CD4-positive, alpha-beta memory T cell (primary cell): ENCODE results near the gene GLTPD2. TPM values are rescaled to one million over a fixed set of nuclear protein-coding genes. Genes with fewer than 3 reads are reported as not detected.

Source experiments
- CTCF ChIA-PET: fragments of 350-600 bp; sonication (Branson Sonifier 250); formaldehyde crosslinking; loops from one replicate; lab custom pipeline; 2021; ENCODE audit warnings: inconsistent platforms; ENCODE audit not compliant: partially characterized antibody; lab: Charles Lee
- POLR2A ChIA-PET: fragments of 350-600 bp; sonication (Branson Sonifier 250); formaldehyde crosslinking; loops from one replicate; lab custom pipeline; 2021; ENCODE audit not compliant: partially characterized antibody; lab: Charles Lee
- DNase-seq, 5 donors: peaks; one replicate each; pipeline versions ENCODE4 v3.0.0 to v3.0.0-alpha.2; 2020 to 2022; ENCODE audit warnings: mixed read lengths in 1 of 5
- H3K27ac ChIP-seq: one replicate; pipeline ENCODE4 v1.7.0; 2013; ENCODE audit warnings: low read depth, low read length
- H3K27me3 ChIP-seq: 2 replicates; pipeline ENCODE4 v1.7.0; 2013; ENCODE audit warnings: mild to moderate bottlenecking, low read length, moderate library complexity; ENCODE audit not compliant: insufficient read depth
- H3K36me3 ChIP-seq: 2 replicates; pipeline ENCODE4 v1.7.0; 2013; ENCODE audit warnings: mild to moderate bottlenecking, low read length, moderate library complexity; ENCODE audit not compliant: insufficient read depth
- H3K4me1 ChIP-seq: 2 replicates; pipeline ENCODE4 v1.7.0; 2013; ENCODE audit warnings: mild to moderate bottlenecking, low read length, moderate library complexity; ENCODE audit not compliant: insufficient read depth
- H3K4me3 ChIP-seq, 2 donors: one replicate each; pipeline ENCODE4 v1.7.0; 2013; ENCODE audit warnings: low read length in 2 of 2, mild to moderate bottlenecking in 1 of 2
- H3K9me3 ChIP-seq, 2 donors: one replicate each; pipeline ENCODE4 v1.7.0; 2013; ENCODE audit warnings: low read length in 2 of 2, control low read depth in 1 of 2; ENCODE audit not compliant: control insufficient read depth in 1 of 2
- H3K27ac Mint-ChIP-seq, 7 donors: one replicate each; pipeline ENCODE4 v1.8.0; 2020 to 2021; ENCODE audit warnings: mixed read lengths in 7 of 7, mild to moderate bottlenecking in 6 of 7, inconsistent platforms in 3 of 7, moderate library complexity in 3 of 7
- H3K27me3 Mint-ChIP-seq, 2 donors: one replicate each; pipeline ENCODE4 v1.8.0; 2020 to 2021; ENCODE audit warnings: mixed read lengths in 2 of 2
- H3K36me3 Mint-ChIP-seq, 2 donors: one replicate each; pipeline ENCODE4 v1.8.0; 2020 to 2021; ENCODE audit warnings: mixed read lengths in 2 of 2, inconsistent platforms in 1 of 2, mild to moderate bottlenecking in 1 of 2
- H3K4me1 Mint-ChIP-seq, 4 donors: one replicate each; pipeline ENCODE4 v1.8.0; 2020 to 2021; ENCODE audit warnings: mixed read lengths in 4 of 4, mild to moderate bottlenecking in 1 of 4
- H3K4me3 Mint-ChIP-seq, 8 donors: one replicate each; pipeline ENCODE4 v1.8.0; 2020 to 2021; ENCODE audit warnings: mixed read lengths in 8 of 8, mild to moderate bottlenecking in 7 of 8, moderate library complexity in 6 of 8, inconsistent platforms in 3 of 8
- H3K9me3 Mint-ChIP-seq, 8 donors: one replicate each; pipeline ENCODE4 v1.8.0; 2020 to 2021; ENCODE audit warnings: mixed read lengths in 8 of 8, mild to moderate bottlenecking in 5 of 8, inconsistent platforms in 3 of 8, moderate library complexity in 1 of 8
- intact Hi-C: fragments of 100-400 bp; cut with micrococcal nuclease; formaldehyde crosslinking; loops from one replicate; pipeline ENCODE4 v1.15.1; 2023
- polyA plus RNA-seq, 2 donors: library from polyadenylated mRNA; unstranded; fragments of 300-500 nt; fragmentation: Illumina TruSeq; gene quantifications; one replicate each; pipeline ENCODE4 v1.2.3, GENCODE V29; 2021
- total RNA-seq, 2 experiments: library from RNA; stranded (reverse); gene quantifications; one replicate each; pipeline ENCODE4 v1.2.3, GENCODE V29; 2021

GLTPD2 gene
- total and polyA plus RNA-seq, 4 experiments from 2014 or later: not detected

GRCh38 chr17:4785311-4786105 is 3.3 kb upstream of the GLTPD2 start:
- no peak overlapping the region for H3K27ac ChIP-seq
- peaks cover 21% of the 10 kb centered on the region for H3K4me1 ChIP-seq
- H3K27ac Mint-ChIP-seq: no peak overlapping the region
- intact Hi-C loops: no loop called here
- H3K9me3 Mint-ChIP-seq: no peaks in the 10 kb centered on the region
- no peak for DNase-seq
- H3K36me3 ChIP-seq: no peaks in the 10 kb centered on the region
- no peak overlapping the region for H3K4me3 ChIP-seq
- peak overlapping the region in 7 of 8 donors; percentile 38 to 74 (median 67) for H3K4me3 Mint-ChIP-seq
- H3K4me1 Mint-ChIP-seq: peaks cover 6 to 37% (median 13%) of the 10 kb centered on the region in 4 donors
- ChIA-PET CTCF (interaction anchor here (0.7 to 1.4 kb wide), 2 partner anchors 96 to 103 kb away, joined by 3 to 4 read pairs; no protein-coding TSS in a partner anchor), POLR2A (interaction anchor here (0.6 to 2.8 kb wide), 5 partner anchors 11 to 76 kb away, joined by 3 to 9 read pairs (median 4); partner anchors contain the start of genes ARRB2, PLD2 and PSMB6)
- H3K9me3 ChIP-seq: no peaks in the 10 kb centered on the region
- H3K27me3 ChIP-seq: peaks cover 31% of the 10 kb centered on the region
- H3K27me3 Mint-ChIP-seq: peaks cover 41 to 46% of the 10 kb centered on the region in 2 donors
- H3K36me3 Mint-ChIP-seq: peaks cover 0 to 2% of the 10 kb centered on the region in 2 donors

GRCh38 chr17:4786106-4786511 is 2.7 kb upstream of the GLTPD2 start, which contains the start of gene VMO1:
TSS of gene VMO1 (minus strand) at chr17:4786364. CDS start at chr17:4786352, 12 bp downstream.
- peak within 1 kb of the TSS; percentile 32 to 74 (median 64) for H3K4me3 Mint-ChIP-seq
- no peaks in the 10 kb centered on the region for H3K9me3 Mint-ChIP-seq
- H3K27ac Mint-ChIP-seq: peak within 1 kb of the TSS in 1 of 7 donors; percentile 13
- ChIA-PET CTCF (interaction anchor here (1.4 kb wide), 1 partner anchor 103 kb away, joined by 4 read pairs; no protein-coding TSS in a partner anchor), POLR2A (interaction anchor here (0.6 to 2.8 kb wide), 4 partner anchors 10 to 76 kb away, joined by 4 to 9 read pairs (median 6); partner anchors contain the start of genes ARRB2 and PSMB6)
- Histone ChIP-seq H3K27ac (no peak within 1 kb of the TSS), H3K9me3 (no peaks in the 10 kb centered on the region), H3K27me3 (peaks cover 31% of the 10 kb centered on the region), H3K4me1 (peaks cover 26% of the 10 kb centered on the region), H3K36me3 (no peaks in the 10 kb centered on the region), H3K4me3 (no peak within 1 kb of the TSS)
- DNase-seq: no peak
- H3K27me3 Mint-ChIP-seq: peaks cover 40 to 41% of the 10 kb centered on the region in 2 donors
- H3K36me3 Mint-ChIP-seq: peaks cover 0 to 2% of the 10 kb centered on the region in 2 donors
- intact Hi-C loops: no loop called here
- H3K4me1 Mint-ChIP-seq: peaks cover 9 to 41% (median 17%) of the 10 kb centered on the region in 4 donors

GRCh38 chr17:4786516-4786915 is 2.2 kb upstream of the GLTPD2 start:
- Mint-ChIP-seq H3K27me3 (peaks cover 40 to 41% of the 10 kb centered on the region in 2 donors), H3K4me3 (peak overlapping the region in 3 of 8 donors; percentile 24 to 45 (median 44)), H3K4me1 (peaks cover 10 to 41% (median 17%) of the 10 kb centered on the region in 4 donors), H3K9me3 (no peaks in the 10 kb centered on the region), H3K27ac (peak overlapping the region in 1 of 7 donors; percentile 4), H3K36me3 (peaks cover 0 to 2% of the 10 kb centered on the region in 2 donors)
- no peak overlapping the region for H3K27ac ChIP-seq
- H3K9me3 ChIP-seq: no peaks in the 10 kb centered on the region
- H3K27me3 ChIP-seq: peaks cover 31% of the 10 kb centered on the region
- peaks cover 26% of the 10 kb centered on the region for H3K4me1 ChIP-seq
- intact Hi-C loops: no loop called here
- no peak overlapping the region for H3K4me3 ChIP-seq
- ChIA-PET CTCF (interaction anchor here (0.7 to 1.4 kb wide), 2 partner anchors 53 to 102 kb away, joined by 3 to 4 read pairs; no protein-coding TSS in a partner anchor), POLR2A (interaction anchor here (1.6 to 2.8 kb wide), 3 partner anchors 10 to 77 kb away, joined by 4 to 9 read pairs (median 9); partner anchors contain the start of genes ARRB2 and PSMB6)
- no peaks in the 10 kb centered on the region for H3K36me3 ChIP-seq
- DNase-seq: no peak

DNA sequence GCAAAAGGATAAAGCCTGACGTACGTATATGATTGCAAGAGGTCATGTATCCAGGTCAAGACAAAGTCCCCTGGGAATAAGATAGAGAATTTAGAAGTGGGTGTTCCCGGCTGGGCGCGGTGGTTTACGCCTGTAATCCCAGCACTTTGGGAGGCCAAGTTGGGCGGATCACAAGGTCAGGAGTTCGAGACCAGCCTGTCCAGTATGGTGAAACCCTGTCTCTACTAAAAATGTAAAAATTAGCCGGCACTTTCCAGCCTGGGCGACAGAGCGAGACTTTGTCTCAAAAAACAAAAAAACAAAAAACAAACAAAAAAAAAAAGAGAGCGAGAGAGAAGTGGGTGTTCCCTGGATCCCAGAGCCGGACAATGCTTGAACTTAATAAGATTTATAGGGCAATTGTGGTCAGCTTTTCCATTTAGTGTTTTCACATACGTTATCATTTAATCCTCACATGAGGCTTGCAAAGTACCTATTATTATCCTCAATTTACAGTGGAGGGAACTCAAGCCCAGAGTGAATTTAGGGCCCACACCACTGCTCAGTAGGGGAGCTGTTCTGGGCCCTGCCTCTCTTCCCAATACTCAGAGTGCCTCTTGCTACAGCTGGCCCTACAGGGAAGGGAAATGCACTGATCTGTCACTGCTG is 481 bp upstream of the GLTPD2 start:
- Histone ChIP-seq H3K9me3 (no peaks in the 10 kb centered on the region), H3K27me3 (peaks cover 25% of the 10 kb centered on the region), H3K4me3 (no peak overlapping the region), H3K36me3 (no peaks in the 10 kb centered on the region), H3K4me1 (peaks cover 26% of the 10 kb centered on the region), H3K27ac (no peak overlapping the region)
- POLR2A ChIA-PET: interaction anchor here (1.0 to 3.9 kb wide), 4 partner anchors 19 to 78 kb away, joined by 3 to 81 read pairs (median 33); partner anchors contain the start of genes ARRB2, MED11 and PLD2
- peaks cover 0 to 2% of the 10 kb centered on the region in 2 donors for H3K36me3 Mint-ChIP-seq
- intact Hi-C loops: no loop called here
- H3K4me3 Mint-ChIP-seq: peak overlapping the region in 7 of 8 donors; percentile 33 to 73 (median 61)
- peaks cover 10 to 41% (median 15%) of the 10 kb centered on the region in 4 donors for H3K4me1 Mint-ChIP-seq
- H3K27me3 Mint-ChIP-seq: peaks cover 30 to 33% of the 10 kb centered on the region in 2 donors
- CTCF ChIA-PET: interaction anchor here (1.0 to 3.7 kb wide), 10 partner anchors 8 to 113 kb away, joined by 3 to 59 read pairs (median 18); partner anchors contain the start of genes ARRB2, C17orf107, CHRNE and MED11
- H3K27ac Mint-ChIP-seq: peak overlapping the region in 3 of 7 donors; percentile 29 to 48 (median 47)
- H3K9me3 Mint-ChIP-seq: peaks cover 0 to 2% (median 0%) of the 10 kb centered on the region in 8 donors
- no peak for DNase-seq

DNA sequence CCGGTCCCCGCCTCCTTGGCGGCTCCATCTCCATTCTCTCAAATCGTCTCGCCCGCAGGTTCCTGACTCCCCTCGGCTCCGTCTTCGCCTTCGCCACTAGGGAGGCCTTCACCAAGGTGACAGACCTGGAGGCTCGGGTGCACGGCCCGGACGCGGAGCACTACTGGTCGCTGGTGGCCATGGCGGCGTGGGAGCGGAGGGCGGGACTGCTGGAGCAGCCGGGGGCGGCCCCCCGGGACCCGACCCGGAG is 862 bp downstream of the GLTPD2 start:
- no peak for DNase-seq
- Histone ChIP-seq H3K4me1 (peaks cover 26% of the 10 kb centered on the region), H3K36me3 (no peaks in the 10 kb centered on the region), H3K4me3 (peak overlapping the region; percentile 29 to 60), H3K9me3 (no peaks in the 10 kb centered on the region), H3K27ac (peak overlapping the region; percentile 72), H3K27me3 (peaks cover 12% of the 10 kb centered on the region)
- Mint-ChIP-seq H3K36me3 (peaks cover 0 to 2% of the 10 kb centered on the region in 2 donors), H3K9me3 (peaks cover 0 to 2% (median 0%) of the 10 kb centered on the region in 8 donors), H3K27ac (peak overlapping the region in 3 of 7 donors; percentile 27 to 72 (median 44)), H3K27me3 (peaks cover 23 to 24% of the 10 kb centered on the region in 2 donors), H3K4me1 (peaks cover 12 to 41% (median 15%) of the 10 kb centered on the region in 4 donors), H3K4me3 (peak overlapping the region; percentile 67 to 78 (median 72))
- intact Hi-C loops: no loop called here
- CTCF ChIA-PET: interaction anchor here (0.6 to 3.7 kb wide), 31 partner anchors 8 to 190 kb away, joined by 3 to 59 read pairs (median 8); partner anchors contain the start of genes ARRB2, C17orf107, CHRNE and MED11
- POLR2A ChIA-PET: interaction anchor here (0.5 to 3.9 kb wide), 24 partner anchors 10 to 897 kb away, joined by 3 to 81 read pairs (median 6); partner anchors contain the start of genes ARRB2, C17orf107, CXCL16 and MED11

- peaks cover 11% of the 10 kb centered on the region for H3K27me3 ChIP-seq
- peaks cover 0 to 2% (median 0%) of the 10 kb centered on the region in 8 donors for H3K9me3 Mint-ChIP-seq
- peaks cover 12 to 41% (median 15%) of the 10 kb centered on the region in 4 donors for H3K4me1 Mint-ChIP-seq
- no peaks in the 10 kb centered on the region for H3K9me3 ChIP-seq
- POLR2A ChIA-PET: interaction anchor here (0.5 to 3.9 kb wide), 26 partner anchors 9 to 728 kb away, joined by 3 to 81 read pairs (median 6); partner anchors contain the start of genes ARRB2, C17orf107, C17orf114 and CXCL16
- H3K4me1 ChIP-seq: peaks cover 26% of the 10 kb centered on the region
- H3K27me3 Mint-ChIP-seq: peaks cover 22 to 23% of the 10 kb centered on the region in 2 donors
- H3K27ac ChIP-seq: peak overlapping the region; percentile 72
- H3K27ac Mint-ChIP-seq: peak overlapping the region; percentile 63 to 96 (median 88)
- H3K36me3 ChIP-seq: no peaks in the 10 kb centered on the region
- H3K4me3 ChIP-seq: peak overlapping the region; percentile 49 to 60
- peaks cover 0 to 2% of the 10 kb centered on the region in 2 donors for H3K36me3 Mint-ChIP-seq
- intact Hi-C loops: loop anchor here (1.0 kb wide), 5 partner anchors 17 to 177 kb away; partner anchors contain the start of genes ARRB2, MED11, PLD2 and SPAG7
- peak overlapping the region; percentile 88 to 94 (median 90) for H3K4me3 Mint-ChIP-seq
- DNase-seq: peak; percentile 77 to 87 (median 80)
- CTCF ChIA-PET: interaction anchor here (0.6 to 3.7 kb wide), 37 partner anchors 8 to 244 kb away, joined by 3 to 59 read pairs (median 6); partner anchors contain the start of genes ARRB2, C17orf107, CAMTA2 and CHRNE
Observed at GRCh38 chr17:4789951-4790704, 1.4 kb downstream of the GLTPD2 start.
